HCT116 (cell line): ENCODE results near the gene OVOL3. TPM values are rescaled to one million over a fixed set of nuclear protein-coding genes. Genes with fewer than 3 reads are reported as not detected.

Source experiments
- ATAC-seq: fragments of 200-7000 bp; cut with Tn5 transposase; 2 replicates; pipeline ENCODE4 v1.9.1; 2020; ENCODE audit warnings: mild to moderate bottlenecking, moderate library complexity
- BruUV-seq: library from RNA; stranded (reverse); fragments of 400-500 nt; replicated peaks from 2 replicates; lab custom pipeline; 2021; lab: Mats Ljungman, UMichigan
- CTCF ChIA-PET: fragments of 300-600 bp; sonication (Branson Sonifier 250); formaldehyde crosslinking; loops from one replicate; lab custom pipeline; 2021; ENCODE audit warnings: antibody characterized with exemption; lab: Charles Lee
- POLR2A ChIA-PET: fragments of 300-600, 350-600 bp; sonication (Branson Sonifier 250); formaldehyde crosslinking; loops from one replicate; lab custom pipeline; 2021; ENCODE audit warnings: antibody characterized with exemption; lab: Charles Lee
- RAD21 ChIA-PET, 2 experiments: fragments of 300-600 bp; sonication (Branson Sonifier 250); formaldehyde crosslinking; loops; one replicate each; lab custom pipeline; 2023; ENCODE audit warnings: low total read pairs in 2 of 2; ENCODE audit not compliant: uncharacterized antibody in 2 of 2, unreplicated experiment in 2 of 2, low non-redundant PET in 1 of 2; lab: Charles Lee
- DNase-seq: peaks from one replicate; pipeline ENCODE4 v3.0.0-alpha.2; 2010; ENCODE audit warnings: low read depth, low spot score
- H2AFZ ChIP-seq: fragments of 200-600 bp; shearing (Covaris generic), sonication (generic); 2 replicates; pipeline ENCODE4 v1.6.1; 2017; ENCODE audit warnings: low read depth, mixed run types, mixed read lengths, antibody characterized with exemption, low read length; ENCODE audit not compliant: poor library complexity, severe bottlenecking
- H3K27ac ChIP-seq: 2 replicates; pipeline ENCODE4 v1.5.1; 2012; ENCODE audit warnings: low read depth, low read length
- H3K27me3 ChIP-seq: fragments of 200-600 bp; sonication (generic); 2 replicates; pipeline ENCODE4 v1.6.1; 2016; ENCODE audit warnings: mixed run types, low read length, mixed read lengths; ENCODE audit not compliant: insufficient read depth
- H3K36me3 ChIP-seq, 2 experiments: fragments of 200-500 bp in 1 of 2; fragments of 200-600 bp in 1 of 2; sonication (Bioruptor generic) in 1 of 2; sonication (generic) in 1 of 2; 2 replicates each; pipeline versions ENCODE4 v1.5.1 to v1.6.1; 2014 to 2016; ENCODE audit warnings: low read length in 2 of 2, inconsistent platforms in 1 of 2, mixed read lengths in 1 of 2, mixed run types in 1 of 2; ENCODE audit not compliant: insufficient read depth in 2 of 2, control insufficient read depth in 1 of 2
- H3K4me1 ChIP-seq, 2 experiments: fragments of 200-600 bp in 1 of 2; sonication (generic) in 1 of 2; 2 replicates each; pipeline versions ENCODE4 v1.5.1 to v1.6.1; 2012 to 2017; ENCODE audit warnings: low read length in 2 of 2, inconsistent platforms in 1 of 2, mild to moderate bottlenecking in 1 of 2, mixed read lengths in 1 of 2, mixed run types in 1 of 2, moderate library complexity in 1 of 2; ENCODE audit not compliant: insufficient read depth in 2 of 2, control insufficient read depth in 1 of 2
- H3K4me2 ChIP-seq: fragments of 200-600 bp; sonication (generic); 2 replicates; pipeline ENCODE4 v1.6.1; 2017; ENCODE audit warnings: mixed run types, low read length, mixed read lengths
- H3K4me3 ChIP-seq, 2 experiments: fragments of 200-600 bp in 1 of 2; sonication (generic) in 1 of 2; replicated peaks in 1 of 2; 2 replicates each; pipeline ENCODE4 v1.5.1; 2011 to 2016; ENCODE audit warnings: low read length in 2 of 2, control low read depth in 1 of 2, low read depth in 1 of 2, mild to moderate bottlenecking in 1 of 2, mixed read lengths in 1 of 2, mixed run types in 1 of 2
- H3K79me2 ChIP-seq: fragments of 200-600 bp; sonication (generic); 2 replicates; pipeline ENCODE4 v1.6.1; 2017; ENCODE audit warnings: mild to moderate bottlenecking, mixed run types, low read length, moderate library complexity, mixed read lengths; ENCODE audit not compliant: insufficient read depth
- H3K9ac ChIP-seq: fragments of 200-600 bp; sonication (generic); 2 replicates; pipeline ENCODE4 v1.6.1; 2016; ENCODE audit warnings: low read length, mixed read lengths
- H3K9me2 ChIP-seq: fragments of 200-600 bp; sonication (generic), shearing (Covaris generic); 2 replicates; pipeline ENCODE4 v1.6.1; 2017; ENCODE audit warnings: mixed run types, mild to moderate bottlenecking, moderate library complexity; ENCODE audit not compliant: insufficient read depth
- H3K9me3 ChIP-seq, 2 experiments: fragments of 200-500 bp in 1 of 2; fragments of 200-600 bp in 1 of 2; sonication (Bioruptor generic) in 1 of 2; sonication (generic) in 1 of 2; 2 replicates each; pipeline ENCODE4 v1.6.1; 2014 to 2017; ENCODE audit warnings: low read length in 2 of 2, mixed read lengths in 2 of 2, inconsistent platforms in 1 of 2, low read depth in 1 of 2, mild to moderate bottlenecking in 1 of 2, mixed run types in 1 of 2, moderate library complexity in 1 of 2; ENCODE audit not compliant: control insufficient read depth in 1 of 2, insufficient read depth in 1 of 2
- H4K20me1 ChIP-seq: fragments of 200-600 bp; sonication (generic), shearing (Covaris generic); 2 replicates; pipeline ENCODE4 v1.6.1; 2017; ENCODE audit warnings: mixed run types, mild to moderate bottlenecking, moderate library complexity; ENCODE audit not compliant: insufficient read depth
- intact Hi-C: fragments of 100-400 bp; cut with micrococcal nuclease; formaldehyde crosslinking; loops from 2 replicates; pipeline ENCODE4 v1.10.0; 2022
- total RNA-seq: library from RNA; stranded (reverse); gene quantifications from one replicate; pipeline ENCODE4 v1.2.1, GENCODE V29; 2021; ENCODE audit not compliant: unreplicated experiment
- TF ChIP-seq, protein P1 (sequence below): IDR thresholded peaks from 2 replicates; pipeline ENCODE4 v1.6.1; 2012; ENCODE audit warnings: low read depth
- TF ChIP-seq, protein P2 (sequence below), 3 experiments: fragments of 200-600 bp in 1 of 3; sonication (generic) in 1 of 3; IDR thresholded peaks in 2 of 3; conservative IDR thresholded peaks in 1 of 3; 2 replicates each; pipeline ENCODE4 v1.5.1; 2012 to 2017; ENCODE audit warnings: low read depth in 2 of 3, low read length in 2 of 3, antibody characterized with exemption in 1 of 3, borderline replicate concordance in 1 of 3, control low read depth in 1 of 3, mild to moderate bottlenecking in 1 of 3, mixed read lengths in 1 of 3, mixed run types in 1 of 3, moderate library complexity in 1 of 3; ENCODE audit not compliant: insufficient read depth in 1 of 3

OVOL3 gene
- total RNA-seq, 1 experiment from 2014 or later: not detected

DNA sequence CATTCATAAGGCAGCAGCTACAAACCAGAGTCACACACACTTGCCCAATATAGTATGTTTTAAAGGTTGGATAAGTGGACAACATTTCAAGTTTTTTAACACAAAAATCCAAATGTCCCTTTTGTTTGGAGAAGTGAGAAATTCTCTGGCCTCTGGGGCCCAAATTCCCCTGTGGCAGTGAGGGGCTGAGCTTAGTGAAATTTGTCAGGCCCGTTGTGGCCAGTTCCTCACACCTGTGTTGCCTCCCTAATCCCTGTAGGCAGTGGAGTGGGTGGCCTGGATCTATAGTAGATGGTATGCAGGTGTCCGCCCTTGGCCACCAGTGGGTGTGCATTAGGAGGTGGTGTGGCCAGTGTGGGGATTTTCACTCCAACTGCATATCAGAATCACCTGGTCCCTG, 49.6 kb upstream of the OVOL3 start:
- no TSS peak for BruUV-seq
- POLR2A ChIA-PET: interaction anchor here (1.6 kb wide), 1 partner anchor 54 kb away, joined by 4 read pairs; the partner anchor contains the start of genes POLR2I and TBCB
- ATAC-seq: no peak
- H2AFZ ChIP-seq: no peak overlapping the region
- no peaks in the 10 kb centered on the region for H3K9me2 ChIP-seq
- H3K4me2 ChIP-seq: no peak overlapping the region
- TF ChIP-seq, protein P1, sequence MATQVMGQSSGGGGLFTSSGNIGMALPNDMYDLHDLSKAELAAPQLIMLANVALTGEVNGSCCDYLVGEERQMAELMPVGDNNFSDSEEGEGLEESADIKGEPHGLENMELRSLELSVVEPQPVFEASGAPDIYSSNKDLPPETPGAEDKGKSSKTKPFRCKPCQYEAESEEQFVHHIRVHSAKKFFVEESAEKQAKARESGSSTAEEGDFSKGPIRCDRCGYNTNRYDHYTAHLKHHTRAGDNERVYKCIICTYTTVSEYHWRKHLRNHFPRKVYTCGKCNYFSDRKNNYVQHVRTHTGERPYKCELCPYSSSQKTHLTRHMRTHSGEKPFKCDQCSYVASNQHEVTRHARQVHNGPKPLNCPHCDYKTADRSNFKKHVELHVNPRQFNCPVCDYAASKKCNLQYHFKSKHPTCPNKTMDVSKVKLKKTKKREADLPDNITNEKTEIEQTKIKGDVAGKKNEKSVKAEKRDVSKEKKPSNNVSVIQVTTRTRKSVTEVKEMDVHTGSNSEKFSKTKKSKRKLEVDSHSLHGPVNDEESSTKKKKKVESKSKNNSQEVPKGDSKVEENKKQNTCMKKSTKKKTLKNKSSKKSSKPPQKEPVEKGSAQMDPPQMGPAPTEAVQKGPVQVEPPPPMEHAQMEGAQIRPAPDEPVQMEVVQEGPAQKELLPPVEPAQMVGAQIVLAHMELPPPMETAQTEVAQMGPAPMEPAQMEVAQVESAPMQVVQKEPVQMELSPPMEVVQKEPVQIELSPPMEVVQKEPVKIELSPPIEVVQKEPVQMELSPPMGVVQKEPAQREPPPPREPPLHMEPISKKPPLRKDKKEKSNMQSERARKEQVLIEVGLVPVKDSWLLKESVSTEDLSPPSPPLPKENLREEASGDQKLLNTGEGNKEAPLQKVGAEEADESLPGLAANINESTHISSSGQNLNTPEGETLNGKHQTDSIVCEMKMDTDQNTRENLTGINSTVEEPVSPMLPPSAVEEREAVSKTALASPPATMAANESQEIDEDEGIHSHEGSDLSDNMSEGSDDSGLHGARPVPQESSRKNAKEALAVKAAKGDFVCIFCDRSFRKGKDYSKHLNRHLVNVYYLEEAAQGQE: no peak
- TF ChIP-seq, protein P2, sequence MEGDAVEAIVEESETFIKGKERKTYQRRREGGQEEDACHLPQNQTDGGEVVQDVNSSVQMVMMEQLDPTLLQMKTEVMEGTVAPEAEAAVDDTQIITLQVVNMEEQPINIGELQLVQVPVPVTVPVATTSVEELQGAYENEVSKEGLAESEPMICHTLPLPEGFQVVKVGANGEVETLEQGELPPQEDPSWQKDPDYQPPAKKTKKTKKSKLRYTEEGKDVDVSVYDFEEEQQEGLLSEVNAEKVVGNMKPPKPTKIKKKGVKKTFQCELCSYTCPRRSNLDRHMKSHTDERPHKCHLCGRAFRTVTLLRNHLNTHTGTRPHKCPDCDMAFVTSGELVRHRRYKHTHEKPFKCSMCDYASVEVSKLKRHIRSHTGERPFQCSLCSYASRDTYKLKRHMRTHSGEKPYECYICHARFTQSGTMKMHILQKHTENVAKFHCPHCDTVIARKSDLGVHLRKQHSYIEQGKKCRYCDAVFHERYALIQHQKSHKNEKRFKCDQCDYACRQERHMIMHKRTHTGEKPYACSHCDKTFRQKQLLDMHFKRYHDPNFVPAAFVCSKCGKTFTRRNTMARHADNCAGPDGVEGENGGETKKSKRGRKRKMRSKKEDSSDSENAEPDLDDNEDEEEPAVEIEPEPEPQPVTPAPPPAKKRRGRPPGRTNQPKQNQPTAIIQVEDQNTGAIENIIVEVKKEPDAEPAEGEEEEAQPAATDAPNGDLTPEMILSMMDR (IDR thresholded peaks at IDR 0.05 in 2 of 3, conservative IDR thresholded peaks at IDR 0.05 in 1 of 3; ENCODE audit: borderline replicate concordance in 1 of 3, insufficient read depth in 1 of 3, low read depth in 2 of 3, low read length in 2 of 3): no peak
- TF ChIP-seq, all 23 proteins: peak for 0
- H3K4me1 ChIP-seq: peaks cover 0 to 2% of the 10 kb centered on the region in 2 experiments; a peak in 2 of 4 replicates
- H4K20me1 ChIP-seq: no peaks in the 10 kb centered on the region
- no peaks in the 10 kb centered on the region for H3K27me3 ChIP-seq
- H3K9me3 ChIP-seq: no peaks in the 10 kb centered on the region
- no peak overlapping the region for H3K9ac ChIP-seq
- peaks cover 20% of the 10 kb centered on the region for H3K79me2 ChIP-seq
- no peak for DNase-seq
- intact Hi-C loops: loop anchor here (5.0 to 10.0 kb wide), 3 partner anchors 66 to 1053 kb away; partner anchors contain the start of gene ZNF566
- ChIA-PET CTCF (interaction anchor here (1.2 kb wide), 1 partner anchor 65 kb away, joined by 3 read pairs; no protein-coding TSS in a partner anchor), RAD21 (interaction anchor here in 1 of 2 experiments (1.0 kb wide), 1 partner anchor 67 kb away, joined by 4 read pairs; no protein-coding TSS in a partner anchor)
- no peak overlapping the region for H3K27ac ChIP-seq
- no peak overlapping the region for H3K4me3 ChIP-seq
- H3K36me3 ChIP-seq: peaks cover 13 to 27% of the 10 kb centered on the region in 2 experiments; a peak in 3 of 4 replicates
